ENCODE results near the gene CYP17A1. TPM values are rescaled to one million over a fixed set of nuclear protein-coding genes. Genes with fewer than 3 reads are reported as not detected.

The CYP17A1 gene
- total and polyA plus RNA-seq, 10 of the 15 experiments (the other 5 are each of a cell fraction or from before 2014, with no cell fraction given) = 2.1 TPM; not detected in 9

GRCh38 chr10:102817175-102817574 is 20.0 kb downstream of the CYP17A1 start:
- Histone ChIP-seq H3K9ac (ENCODE audit: control insufficient read depth, insufficient read depth, low read length) (no peak overlapping the region), H3K9me3 (replicated peaks; ENCODE audit: control insufficient read depth, insufficient read depth, low read length) (no peaks in the 10 kb centered on the region), H3K79me2 (ENCODE audit: control insufficient read depth, insufficient read depth, low read length) (no peaks in the 10 kb centered on the region), H3K36me3 (ENCODE audit: control insufficient read depth in 2 of 2, insufficient read depth in 2 of 2, low read length in 1 of 2) (peaks cover 3 to 17% of the 10 kb centered on the region in 2 experiments; a peak in 3 of 4 replicates), H4K20me1 (ENCODE audit: control insufficient read depth, insufficient read depth) (no peaks in the 10 kb centered on the region), H2AFZ (ENCODE audit: control insufficient read depth, low read depth, low read length) (no peak overlapping the region), H3K27me3 (replicated peaks in 1 of 2; ENCODE audit: control insufficient read depth in 2 of 2, insufficient read depth in 2 of 2, low read length in 1 of 2) (no peaks in the 10 kb centered on the region), H3K4me3 (no peak overlapping the region), H3K4me2 (ENCODE audit: control insufficient read depth, insufficient read depth) (no peak overlapping the region), H3K4me1 (ENCODE audit: control insufficient read depth, insufficient read depth, low read length) (peaks cover under 1% of the 10 kb centered on the region), H3K27ac (ENCODE audit: control insufficient read depth, insufficient read depth) (no peak overlapping the region)
- DNase-seq (ENCODE audit: low read depth, low spot score) = no peak
- 96% methylated on average over 3 of the region's 4 CpGs for WGBS (ENCODE audit: insufficient coverage, insufficient replicate concordance, low lambda C conversion rate, missing lambda C conversion rate)
- POLR2A ChIA-PET = interaction anchor here (0.6 kb wide), 2 partner anchors 69 to 112 kb away, joined by 5 to 6 read pairs; no protein-coding TSS in a partner anchor
- CTCF ChIA-PET = interaction anchor here (0.6 to 0.7 kb wide), 2 partner anchors 18 to 79 kb away, joined by 3 read pairs; no protein-coding TSS in a partner anchor
- in situ Hi-C loops (cut with MboI) (no loop called here), intact Hi-C loops (cut with micrococcal nuclease; ENCODE audit: unreplicated experiment) (no loop called here)
- SMC1A ChIA-PET (ENCODE audit: uncharacterized antibody, unreplicated experiment) = interaction anchor here (0.7 to 1.6 kb wide), 2 partner anchors 8 to 63 kb away, joined by 3 to 5 read pairs; no protein-coding TSS in a partner anchor
- no peak for FAIRE-seq
- TF ChIP-seq BCLAF1 (IDR thresholded peaks at IDR 0.05) (no peak), HSF1 (IDR thresholded peaks at IDR 0.05; ENCODE audit: low read depth, low read length) (no peak), ZNF207 (IDR thresholded peaks at IDR 0.05; ENCODE audit: borderline replicate concordance) (no peak), HCFC1 (IDR thresholded peaks at IDR 0.05; ENCODE audit: low read length) (no peak), ATF7 (IDR thresholded peaks at IDR 0.05; ENCODE audit: low read depth) (no peak), ATF3 (IDR thresholded peaks at IDR 0.05; ENCODE audit: borderline replicate concordance, extremely low read depth, low read depth, low read length) (no peak), RELB (IDR thresholded peaks at IDR 0.05; ENCODE audit: low read depth) (no peak), REST (IDR thresholded peaks at IDR 0.05; ENCODE audit: low read depth, low read length) (no peak), MEF2A (IDR thresholded peaks at IDR 0.05; ENCODE audit: insufficient read depth, low read depth, low read length) (no peak), SRF (IDR thresholded peaks at IDR 0.05; ENCODE audit: low read depth in 2 of 2, low read length in 2 of 2) (no peak), GABPA (IDR thresholded peaks at IDR 0.05; ENCODE audit: low read depth) (no peak)
- ATAC-seq = no peak
- RAD21 ChIA-PET (ENCODE audit: unreplicated experiment) = no interaction called here
- no TSS peak for BruUV-seq (replicated peaks)

Data from GM12878 (cell line).